ENCODE results near the gene TUT1.

DNA sequence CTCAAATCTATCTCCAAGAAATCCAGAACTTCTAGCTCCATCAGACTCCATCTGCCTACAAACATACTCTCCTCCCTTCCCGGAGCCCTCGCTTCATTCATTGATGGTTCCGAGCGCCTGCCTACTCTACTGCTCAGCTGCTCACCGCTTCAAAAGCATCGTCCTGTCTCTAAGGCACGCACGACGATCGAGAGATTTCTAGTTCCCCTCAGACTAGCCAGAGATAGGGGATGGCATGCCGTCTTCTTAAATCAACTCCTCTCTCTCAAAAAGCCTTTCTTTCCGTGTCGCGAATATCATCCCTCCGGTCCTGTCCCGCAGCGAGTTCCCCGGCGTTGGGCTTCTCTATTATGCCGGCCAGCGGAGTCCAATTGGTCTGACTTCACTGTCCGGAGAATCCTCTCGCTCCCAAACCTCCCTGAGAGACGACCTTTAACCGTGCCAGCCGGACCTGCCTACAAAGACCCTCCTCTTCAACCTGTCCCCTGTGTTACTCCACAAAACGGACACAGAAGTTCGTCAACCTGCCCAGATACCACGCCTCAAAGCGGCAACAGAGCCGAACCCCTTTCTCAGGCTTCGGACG is 18.2 kb downstream of the TUT1 start:
- TF ChIP-seq, protein P1, sequence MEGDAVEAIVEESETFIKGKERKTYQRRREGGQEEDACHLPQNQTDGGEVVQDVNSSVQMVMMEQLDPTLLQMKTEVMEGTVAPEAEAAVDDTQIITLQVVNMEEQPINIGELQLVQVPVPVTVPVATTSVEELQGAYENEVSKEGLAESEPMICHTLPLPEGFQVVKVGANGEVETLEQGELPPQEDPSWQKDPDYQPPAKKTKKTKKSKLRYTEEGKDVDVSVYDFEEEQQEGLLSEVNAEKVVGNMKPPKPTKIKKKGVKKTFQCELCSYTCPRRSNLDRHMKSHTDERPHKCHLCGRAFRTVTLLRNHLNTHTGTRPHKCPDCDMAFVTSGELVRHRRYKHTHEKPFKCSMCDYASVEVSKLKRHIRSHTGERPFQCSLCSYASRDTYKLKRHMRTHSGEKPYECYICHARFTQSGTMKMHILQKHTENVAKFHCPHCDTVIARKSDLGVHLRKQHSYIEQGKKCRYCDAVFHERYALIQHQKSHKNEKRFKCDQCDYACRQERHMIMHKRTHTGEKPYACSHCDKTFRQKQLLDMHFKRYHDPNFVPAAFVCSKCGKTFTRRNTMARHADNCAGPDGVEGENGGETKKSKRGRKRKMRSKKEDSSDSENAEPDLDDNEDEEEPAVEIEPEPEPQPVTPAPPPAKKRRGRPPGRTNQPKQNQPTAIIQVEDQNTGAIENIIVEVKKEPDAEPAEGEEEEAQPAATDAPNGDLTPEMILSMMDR (conservative IDR thresholded peaks at IDR 0.05), result no peak
- no peak for TF ChIP-seq EZH2 (IDR thresholded peaks at IDR 0.05; ENCODE audit: low read depth)
